Subcutaneous preadipocyte (primary cell): ENCODE measurements around the gene LRFN5. TPM values are rescaled to one million over a fixed set of nuclear protein-coding genes. Genes with fewer than 3 reads are reported as not detected.

Experiments
- small RNA-seq: library from RNA; depleted of rRNA; stranded (forward); fragments of <200 nt; gene quantifications from one replicate; pipeline ENCODE3, GENCODE V24; 2012
- total RNA-seq: library from RNA; depleted of rRNA; stranded (reverse); fragments of >200 nt; gene quantifications from 2 replicates; pipeline ENCODE4 v1.2.3, GENCODE V29; 2012

LRFN5 gene
- total RNA-seq: 1.4 and 6.6 TPM in 2 replicates

GRCh38 chr14:41606532-41607303 is at the start of gene LRFN5:
Gene LRFN5 (plus strand): TSS chr14:41606876.

Small RNAs within 50 kb of the gene (small RNA-seq; reads per million reads assigned to genes)
- not detected for gene RF00322
